PFSK-1 (cell line): Measurements from ENCODE around the gene BCAS4.

ENCODE experiments used
- POLR2AphosphoS5 ChIP-seq: IDR thresholded peaks from 2 replicates; pipeline ENCODE4 v1.6.1; 2012; ENCODE audit warnings: low read depth, mild to moderate bottlenecking, control low read depth, low read length, moderate library complexity
- TAF1 ChIP-seq: IDR thresholded peaks from 2 replicates; pipeline ENCODE4 v1.6.1; 2012; ENCODE audit warnings: low read length, control low read depth, borderline replicate concordance; ENCODE audit not compliant: insufficient read depth

DNA sequence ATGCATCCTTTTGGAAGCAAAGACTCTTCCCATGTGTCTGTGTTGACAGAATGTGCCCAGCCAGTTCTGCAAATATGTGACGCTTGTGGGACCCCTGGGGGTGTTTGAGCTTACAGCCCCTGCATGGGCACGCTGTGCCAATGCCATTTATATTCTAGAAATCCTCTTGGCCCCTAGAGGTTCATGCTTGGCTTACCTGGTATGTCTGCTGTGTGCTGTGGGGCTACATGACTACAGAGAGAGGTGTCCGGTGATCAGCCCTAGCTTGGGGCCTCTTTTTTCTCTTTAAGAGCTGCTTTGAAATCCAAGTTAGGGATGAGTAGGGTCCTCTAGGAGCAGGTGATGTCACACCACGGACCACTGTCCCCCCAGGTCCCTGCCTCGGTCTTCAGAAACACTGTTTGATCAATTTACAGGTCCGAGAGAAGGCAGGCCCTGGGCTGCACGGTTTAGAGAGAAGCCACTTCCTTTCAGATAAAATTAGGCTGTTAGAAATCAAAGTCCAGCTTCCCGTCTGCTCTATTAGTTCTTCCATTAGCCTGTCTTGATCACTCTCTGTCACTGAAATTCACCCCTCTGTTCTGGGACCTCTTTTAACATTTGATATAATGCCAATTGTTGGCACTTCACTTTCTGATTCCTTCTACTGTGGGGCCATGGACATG, 26.5 kb downstream of the BCAS4 start:
- no peak for TF ChIP-seq POLR2AphosphoS5
- TF ChIP-seq TAF1, result no peak
